ENCODE results near the gene RGS12.

RGS12 gene

DNA sequence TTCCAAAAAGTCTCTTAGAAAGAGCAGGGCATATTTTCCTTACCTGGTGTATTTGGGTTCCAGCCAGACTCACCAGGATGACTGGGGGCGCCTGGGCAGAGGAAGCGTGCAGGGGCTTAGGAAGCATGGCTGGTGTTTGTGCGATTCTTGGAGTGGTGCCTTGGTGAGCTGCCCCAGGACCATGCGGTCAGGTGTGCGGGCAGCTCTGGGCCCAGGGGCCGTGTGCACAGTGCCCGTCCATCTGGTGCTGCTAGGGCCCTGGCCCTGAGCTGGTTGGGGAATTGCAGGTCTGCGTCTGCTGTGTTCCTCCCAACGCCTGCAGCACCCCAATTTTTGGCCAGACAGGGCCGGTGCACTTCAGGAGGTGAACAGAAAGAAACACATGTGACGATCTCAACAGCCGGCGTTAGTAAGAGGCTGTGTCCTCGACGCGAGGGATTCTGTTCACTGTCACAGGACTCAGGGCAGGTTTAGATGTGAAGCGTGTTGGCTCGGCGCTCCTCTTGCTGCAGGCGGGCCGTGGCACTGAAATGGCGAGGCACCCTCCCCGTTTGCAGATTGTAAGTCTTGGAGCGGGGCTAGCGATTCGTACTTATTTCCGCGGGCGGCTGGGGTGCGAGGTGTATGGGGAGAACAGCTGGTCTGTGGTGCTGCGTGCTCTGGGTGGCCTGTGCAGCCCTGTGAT, 15.2 kb downstream of the RGS12 start:
- H3K4me2 ChIP-seq (ENCODE audit: low read length), result no peak overlapping the region
- H3K23ac ChIP-seq (ENCODE audit: low read length), result no peak overlapping the region
- H3K79me2 ChIP-seq (ENCODE audit: control insufficient read depth, insufficient read depth, low read length, poor library complexity), result no peaks in the 10 kb centered on the region
- no peaks in the 10 kb centered on the region for H3K36me3 ChIP-seq (ENCODE audit: control insufficient read depth in 1 of 2, insufficient read depth in 2 of 2, low read length in 2 of 2)
- H3K9me3 ChIP-seq (ENCODE audit: insufficient read depth, low read depth, low read length), result peaks cover 4% of the 10 kb centered on the region
- H2BK12ac ChIP-seq (ENCODE audit: low read length), result no peak overlapping the region
- no peak overlapping the region for H2AFZ ChIP-seq (ENCODE audit: insufficient read depth, low read length, poor library complexity)
- H2BK5ac ChIP-seq (ENCODE audit: low read depth, low read length, poor library complexity), result no peak overlapping the region
- H4K8ac ChIP-seq (ENCODE audit: low read depth, low read length), result no peak overlapping the region
- H4K91ac ChIP-seq (ENCODE audit: low read depth, low read length), result no peak overlapping the region
- H3K4me3 ChIP-seq (ENCODE audit: low read depth, low read length), result no peak overlapping the region
- no peak overlapping the region for H2BK120ac ChIP-seq (ENCODE audit: insufficient read depth, low read length, poor library complexity)
- H3K4me1 ChIP-seq (ENCODE audit: control insufficient read depth in 1 of 2, insufficient read depth in 2 of 2, low read length in 2 of 2), result peaks cover 0 to 3% of the 10 kb centered on the region in 2 experiments
- no CpG with 5 or more reads among the region's 31 CpGs for WGBS (ENCODE audit: extremely low coverage, insufficient coverage, insufficient read length)
- H3K14ac ChIP-seq (ENCODE audit: low read length), result no peak overlapping the region
- H3K9ac ChIP-seq (ENCODE audit: low read length), result no peak overlapping the region
- no peak overlapping the region for H3K18ac ChIP-seq (ENCODE audit: low read length)
- no peaks in the 10 kb centered on the region for H3K79me1 ChIP-seq (ENCODE audit: low read length)
- H3K27me3 ChIP-seq (ENCODE audit: insufficient read depth, low read length), result no peaks in the 10 kb centered on the region
- no peak overlapping the region for H3K4ac ChIP-seq (ENCODE audit: low read depth, low read length)
- H2AK5ac ChIP-seq (ENCODE audit: low read length), result no peak overlapping the region
- no peak for DNase-seq
- H4K12ac ChIP-seq (ENCODE audit: low read depth, low read length), result no peak overlapping the region
- no peak overlapping the region for H3K27ac ChIP-seq (ENCODE audit: low read depth, low read length)

DNA sequence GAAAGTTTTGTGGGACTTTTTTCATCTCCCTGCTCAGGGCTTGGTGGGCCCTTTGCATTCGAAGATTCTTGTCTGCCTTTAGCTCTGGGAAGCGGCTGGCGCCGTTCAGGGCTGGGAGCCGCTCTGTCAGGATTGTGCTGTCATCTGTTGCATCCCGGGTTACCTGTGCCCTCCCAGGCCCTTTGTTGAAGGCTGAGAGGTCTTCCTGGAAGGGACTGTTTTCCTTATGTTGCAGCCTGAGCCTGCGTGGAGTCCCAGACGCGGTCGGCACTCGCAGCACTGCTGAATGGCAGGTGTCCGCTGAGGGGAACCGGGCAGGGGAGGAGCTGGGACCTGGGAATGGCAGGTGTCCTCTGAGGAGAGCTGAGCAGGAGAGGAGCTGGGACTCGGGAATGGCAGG, 15.9 kb downstream of the RGS12 start:
- DNase-seq, result no peak
- H3K4me3 ChIP-seq (ENCODE audit: low read depth, low read length), result no peak overlapping the region
- no peak overlapping the region for H4K91ac ChIP-seq (ENCODE audit: low read depth, low read length)
- no peaks in the 10 kb centered on the region for H3K36me3 ChIP-seq (ENCODE audit: control insufficient read depth in 1 of 2, insufficient read depth in 2 of 2, low read length in 2 of 2)
- H3K14ac ChIP-seq (ENCODE audit: low read length), result no peak overlapping the region
- H2BK12ac ChIP-seq (ENCODE audit: low read length), result no peak overlapping the region
- H2AFZ ChIP-seq (ENCODE audit: insufficient read depth, low read length, poor library complexity), result no peak overlapping the region
- H3K27me3 ChIP-seq (ENCODE audit: insufficient read depth, low read length), result no peaks in the 10 kb centered on the region
- H3K4me2 ChIP-seq (ENCODE audit: low read length), result no peak overlapping the region
- WGBS (ENCODE audit: extremely low coverage, insufficient coverage, insufficient read length), result no CpG with 5 or more reads among the region's 14 CpGs
- H3K4me1 ChIP-seq (ENCODE audit: control insufficient read depth in 1 of 2, insufficient read depth in 2 of 2, low read length in 2 of 2), result peaks cover 0 to 3% of the 10 kb centered on the region in 2 experiments
- H3K18ac ChIP-seq (ENCODE audit: low read length), result no peak overlapping the region
- no peak overlapping the region for H3K4ac ChIP-seq (ENCODE audit: low read depth, low read length)
- no peak overlapping the region for H2BK120ac ChIP-seq (ENCODE audit: insufficient read depth, low read length, poor library complexity)
- no peak overlapping the region for H3K27ac ChIP-seq (ENCODE audit: low read depth, low read length)
- H3K9me3 ChIP-seq (ENCODE audit: insufficient read depth, low read depth, low read length), result peaks cover 4% of the 10 kb centered on the region
- no peaks in the 10 kb centered on the region for H3K79me1 ChIP-seq (ENCODE audit: low read length)
- no peak overlapping the region for H2AK5ac ChIP-seq (ENCODE audit: low read length)
- no peak overlapping the region for H2BK5ac ChIP-seq (ENCODE audit: low read depth, low read length, poor library complexity)
- H4K12ac ChIP-seq (ENCODE audit: low read depth, low read length), result no peak overlapping the region
- H3K23ac ChIP-seq (ENCODE audit: low read length), result no peak overlapping the region
- H3K9ac ChIP-seq (ENCODE audit: low read length), result no peak overlapping the region
- H4K8ac ChIP-seq (ENCODE audit: low read depth, low read length), result no peak overlapping the region
- no peaks in the 10 kb centered on the region for H3K79me2 ChIP-seq (ENCODE audit: control insufficient read depth, insufficient read depth, low read length, poor library complexity)

DNA sequence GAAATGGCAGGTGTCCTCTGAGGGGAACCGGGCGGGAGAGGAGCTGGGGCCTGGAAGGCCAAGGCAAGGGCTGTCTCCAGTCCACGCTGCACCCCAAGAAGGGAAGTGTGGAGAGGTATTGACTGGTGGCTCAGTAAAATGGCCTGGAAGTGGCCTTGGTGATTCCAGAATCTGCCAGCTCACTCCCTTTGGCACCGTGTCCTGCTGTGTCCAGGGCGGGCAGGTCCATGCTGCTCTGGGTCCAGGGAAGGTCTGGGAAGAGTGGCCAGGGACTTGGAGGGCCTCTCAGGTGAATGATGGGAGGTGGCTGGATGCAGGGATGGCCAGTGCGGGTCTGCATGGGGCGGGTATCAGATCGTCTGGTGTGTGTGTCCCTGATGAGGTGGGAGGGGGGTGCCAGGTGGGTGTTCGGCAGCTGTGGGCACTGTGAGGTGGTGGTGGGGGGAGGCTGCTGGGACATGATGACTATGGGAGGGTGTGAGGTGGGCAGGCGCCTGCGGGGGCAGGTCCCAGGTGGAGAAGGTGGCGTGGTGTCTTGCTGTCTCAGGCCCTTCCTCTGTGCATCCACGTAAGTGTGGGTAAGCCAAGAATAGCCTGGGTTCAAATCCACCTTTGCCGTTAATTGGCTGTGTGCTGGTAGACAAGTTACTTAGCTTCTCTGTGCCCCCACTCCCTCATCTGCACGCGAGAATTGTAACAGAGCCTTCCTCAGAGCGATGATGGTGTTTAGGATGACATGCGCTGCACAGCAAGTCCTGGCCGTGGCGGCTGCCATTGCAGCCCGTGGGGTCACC, 17.7 kb downstream of the RGS12 start:
- peaks cover 4% of the 10 kb centered on the region for H3K9me3 ChIP-seq (ENCODE audit: insufficient read depth, low read depth, low read length)
- H3K4ac ChIP-seq (ENCODE audit: low read depth, low read length), result no peak overlapping the region
- peaks cover 0 to under 1% of the 10 kb centered on the region in 2 experiments for H3K4me1 ChIP-seq (ENCODE audit: control insufficient read depth in 1 of 2, insufficient read depth in 2 of 2, low read length in 2 of 2)
- no peak overlapping the region for H4K8ac ChIP-seq (ENCODE audit: low read depth, low read length)
- no peak for DNase-seq
- no peaks in the 10 kb centered on the region for H3K27me3 ChIP-seq (ENCODE audit: insufficient read depth, low read length)
- no peak overlapping the region for H3K4me2 ChIP-seq (ENCODE audit: low read length)
- no peak overlapping the region for H3K27ac ChIP-seq (ENCODE audit: low read depth, low read length)
- no peak overlapping the region for H3K14ac ChIP-seq (ENCODE audit: low read length)
- no peak overlapping the region for H4K12ac ChIP-seq (ENCODE audit: low read depth, low read length)
- peaks cover 2 to 5% of the 10 kb centered on the region in 2 experiments for H3K36me3 ChIP-seq (ENCODE audit: control insufficient read depth in 1 of 2, insufficient read depth in 2 of 2, low read length in 2 of 2)
- H3K9ac ChIP-seq (ENCODE audit: low read length), result no peak overlapping the region
- H3K79me1 ChIP-seq (ENCODE audit: low read length), result no peaks in the 10 kb centered on the region
- no peak overlapping the region for H2BK12ac ChIP-seq (ENCODE audit: low read length)
- no peak overlapping the region for H2AFZ ChIP-seq (ENCODE audit: insufficient read depth, low read length, poor library complexity)
- H3K4me3 ChIP-seq (ENCODE audit: low read depth, low read length), result no peak overlapping the region
- no peak overlapping the region for H2AK5ac ChIP-seq (ENCODE audit: low read length)
- H3K79me2 ChIP-seq (ENCODE audit: control insufficient read depth, insufficient read depth, low read length, poor library complexity), result no peaks in the 10 kb centered on the region
- H2BK120ac ChIP-seq (ENCODE audit: insufficient read depth, low read length, poor library complexity), result no peak overlapping the region
- no peak overlapping the region for H4K91ac ChIP-seq (ENCODE audit: low read depth, low read length)
- no peak overlapping the region for H2BK5ac ChIP-seq (ENCODE audit: low read depth, low read length, poor library complexity)
- WGBS (ENCODE audit: extremely low coverage, insufficient coverage, insufficient read length), result no CpG with 5 or more reads among the region's 21 CpGs
- no peak overlapping the region for H3K23ac ChIP-seq (ENCODE audit: low read length)
- no peak overlapping the region for H3K18ac ChIP-seq (ENCODE audit: low read length)

DNA sequence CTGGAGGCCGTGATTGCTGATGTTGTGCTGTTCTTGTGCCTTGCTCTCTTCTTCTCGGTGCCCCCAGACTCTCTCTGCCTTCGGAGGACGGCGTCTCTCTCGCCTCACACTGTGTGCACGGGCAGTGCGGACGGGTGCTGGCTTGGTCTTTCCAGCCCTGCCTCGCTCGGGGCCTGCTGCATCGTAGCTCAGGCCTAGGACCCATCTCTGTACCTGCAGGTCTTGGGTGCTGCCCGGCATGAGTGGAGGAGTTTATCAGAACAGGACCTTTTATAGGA, 18.2 kb downstream of the RGS12 start:
- Histone ChIP-seq H2BK5ac (ENCODE audit: low read depth, low read length, poor library complexity) (no peak overlapping the region), H3K79me2 (ENCODE audit: control insufficient read depth, insufficient read depth, low read length, poor library complexity) (no peaks in the 10 kb centered on the region), H3K27ac (ENCODE audit: low read depth, low read length) (no peak overlapping the region), H3K14ac (ENCODE audit: low read length) (no peak overlapping the region), H3K4me2 (ENCODE audit: low read length) (no peak overlapping the region), H2BK120ac (ENCODE audit: insufficient read depth, low read length, poor library complexity) (no peak overlapping the region), H3K36me3 (ENCODE audit: control insufficient read depth in 1 of 2, insufficient read depth in 2 of 2, low read length in 2 of 2) (peaks cover 3 to 5% of the 10 kb centered on the region in 2 experiments), H3K9ac (ENCODE audit: low read length) (no peak overlapping the region), H3K23ac (ENCODE audit: low read length) (no peak overlapping the region), H2BK12ac (ENCODE audit: low read length) (no peak overlapping the region), H3K27me3 (ENCODE audit: insufficient read depth, low read length) (no peaks in the 10 kb centered on the region), H4K12ac (ENCODE audit: low read depth, low read length) (no peak overlapping the region), H2AFZ (ENCODE audit: insufficient read depth, low read length, poor library complexity) (no peak overlapping the region), H3K79me1 (ENCODE audit: low read length) (no peaks in the 10 kb centered on the region), H3K18ac (ENCODE audit: low read length) (no peak overlapping the region), H3K9me3 (ENCODE audit: insufficient read depth, low read depth, low read length) (peaks cover 4% of the 10 kb centered on the region), H3K4me1 (ENCODE audit: control insufficient read depth in 1 of 2, insufficient read depth in 2 of 2, low read length in 2 of 2) (no peaks in the 10 kb centered on the region), H4K8ac (ENCODE audit: low read depth, low read length) (no peak overlapping the region), H2AK5ac (ENCODE audit: low read length) (no peak overlapping the region), H4K91ac (ENCODE audit: low read depth, low read length) (no peak overlapping the region), H3K4me3 (ENCODE audit: low read depth, low read length) (no peak overlapping the region), H3K4ac (ENCODE audit: low read depth, low read length) (no peak overlapping the region)
- no peak for DNase-seq
- WGBS (ENCODE audit: extremely low coverage, insufficient coverage, insufficient read length), result no CpG with 5 or more reads among the region's 13 CpGs

All from trophoblast cell (in vitro differentiated cells and primary cell).